ENCODE results near the gene CXXC5. TPM values are rescaled to one million over a fixed set of nuclear protein-coding genes. Genes with fewer than 3 reads are reported as not detected.

Gene CXXC5
- total and polyA plus RNA-seq, 8 donors, result 18.3 to 101 (median 26.5) TPM

DNA sequence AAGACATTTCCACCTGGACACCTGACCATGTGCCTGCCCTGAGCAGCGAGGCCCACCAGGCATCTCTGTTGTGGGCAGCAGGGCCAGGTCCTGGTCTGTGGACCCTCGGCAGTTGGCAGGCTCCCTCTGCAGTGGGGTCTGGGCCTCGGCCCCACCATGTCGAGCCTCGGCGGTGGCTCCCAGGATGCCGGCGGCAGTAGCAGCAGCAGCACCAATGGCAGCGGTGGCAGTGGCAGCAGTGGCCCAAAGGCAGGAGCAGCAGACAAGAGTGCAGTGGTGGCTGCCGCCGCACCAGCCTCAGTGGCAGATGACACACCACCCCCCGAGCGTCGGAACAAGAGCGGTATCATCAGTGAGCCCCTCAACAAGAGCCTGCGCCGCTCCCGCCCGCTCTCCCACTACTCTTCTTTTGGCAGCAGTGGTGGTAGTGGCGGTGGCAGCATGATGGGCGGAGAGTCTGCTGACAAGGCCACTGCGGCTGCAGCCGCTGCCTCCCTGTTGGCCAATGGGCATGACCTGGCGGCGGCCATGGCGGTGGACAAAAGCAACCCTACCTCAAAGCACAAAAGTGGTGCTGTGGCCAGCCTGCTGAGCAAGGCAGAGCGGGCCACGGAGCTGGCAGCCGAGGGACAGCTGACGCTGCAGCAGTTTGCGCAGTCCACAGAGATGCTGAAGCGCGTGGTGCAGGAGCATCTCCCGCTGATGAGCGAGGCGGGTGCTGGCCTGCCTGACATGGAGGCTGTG is 32.4 kb downstream of the CXXC5 start:
- Histone ChIP-seq H3K4me3 (no peak overlapping the region), H3K36me3 (peaks cover 23 to 48% (median 45%) of the 10 kb centered on the region in 4 donors), H3K9me3 (no peaks in the 10 kb centered on the region), H3K27me3 (no peaks in the 10 kb centered on the region), H3K27ac (no peak overlapping the region), H3K4me1 (peaks cover 40 to 58% (median 46%) of the 10 kb centered on the region in 4 donors)
- intact Hi-C loops (cut with DNase I; ENCODE audit: low total_unique reads), result no loop called here
- DNase-seq, result no peak
- TF ChIP-seq, protein P1, sequence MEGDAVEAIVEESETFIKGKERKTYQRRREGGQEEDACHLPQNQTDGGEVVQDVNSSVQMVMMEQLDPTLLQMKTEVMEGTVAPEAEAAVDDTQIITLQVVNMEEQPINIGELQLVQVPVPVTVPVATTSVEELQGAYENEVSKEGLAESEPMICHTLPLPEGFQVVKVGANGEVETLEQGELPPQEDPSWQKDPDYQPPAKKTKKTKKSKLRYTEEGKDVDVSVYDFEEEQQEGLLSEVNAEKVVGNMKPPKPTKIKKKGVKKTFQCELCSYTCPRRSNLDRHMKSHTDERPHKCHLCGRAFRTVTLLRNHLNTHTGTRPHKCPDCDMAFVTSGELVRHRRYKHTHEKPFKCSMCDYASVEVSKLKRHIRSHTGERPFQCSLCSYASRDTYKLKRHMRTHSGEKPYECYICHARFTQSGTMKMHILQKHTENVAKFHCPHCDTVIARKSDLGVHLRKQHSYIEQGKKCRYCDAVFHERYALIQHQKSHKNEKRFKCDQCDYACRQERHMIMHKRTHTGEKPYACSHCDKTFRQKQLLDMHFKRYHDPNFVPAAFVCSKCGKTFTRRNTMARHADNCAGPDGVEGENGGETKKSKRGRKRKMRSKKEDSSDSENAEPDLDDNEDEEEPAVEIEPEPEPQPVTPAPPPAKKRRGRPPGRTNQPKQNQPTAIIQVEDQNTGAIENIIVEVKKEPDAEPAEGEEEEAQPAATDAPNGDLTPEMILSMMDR (IDR thresholded peaks at IDR 0.05), result no peak
- no peak for TF ChIP-seq POLR2A (IDR thresholded peaks at IDR 0.05)
- TF ChIP-seq EP300 (IDR thresholded peaks at IDR 0.05), result no peak
- TF ChIP-seq POLR2AphosphoS5 (IDR thresholded peaks at IDR 0.05), result no peak
- 93 to 97% (median 95%) methylated on average over 20 to 36 of the region's 36 CpGs for WGBS, 5 donors

DNA sequence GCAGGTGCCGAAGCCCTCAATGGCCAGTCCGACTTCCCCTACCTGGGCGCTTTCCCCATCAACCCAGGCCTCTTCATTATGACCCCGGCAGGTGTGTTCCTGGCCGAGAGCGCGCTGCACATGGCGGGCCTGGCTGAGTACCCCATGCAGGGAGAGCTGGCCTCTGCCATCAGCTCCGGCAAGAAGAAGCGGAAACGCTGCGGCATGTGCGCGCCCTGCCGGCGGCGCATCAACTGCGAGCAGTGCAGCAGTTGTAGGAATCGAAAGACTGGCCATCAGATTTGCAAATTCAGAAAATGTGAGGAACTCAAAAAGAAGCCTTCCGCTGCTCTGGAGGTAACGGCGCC is 32.9 kb downstream of the CXXC5 start:
- Histone ChIP-seq H3K9me3 (no peaks in the 10 kb centered on the region), H3K36me3 (peaks cover 23 to 48% (median 45%) of the 10 kb centered on the region in 4 donors), H3K27me3 (no peaks in the 10 kb centered on the region), H3K4me3 (no peak overlapping the region), H3K4me1 (peaks cover 43 to 59% (median 49%) of the 10 kb centered on the region in 4 donors), H3K27ac (peak overlapping the region in 1 of 5 donors; percentile 3)
- WGBS, 5 donors, result 94 to 98% (median 97%) methylated on average over 19 to 22 of the region's 22 CpGs
- DNase-seq, result no peak
- no peak for TF ChIP-seq EP300 (IDR thresholded peaks at IDR 0.05)
- TF ChIP-seq POLR2A (IDR thresholded peaks at IDR 0.05), result no peak
- TF ChIP-seq, protein P1 (IDR thresholded peaks at IDR 0.05), result no peak
- TF ChIP-seq POLR2AphosphoS5 (IDR thresholded peaks at IDR 0.05), result no peak
- intact Hi-C loops (cut with DNase I; ENCODE audit: low total_unique reads), result no loop called here

DNA sequence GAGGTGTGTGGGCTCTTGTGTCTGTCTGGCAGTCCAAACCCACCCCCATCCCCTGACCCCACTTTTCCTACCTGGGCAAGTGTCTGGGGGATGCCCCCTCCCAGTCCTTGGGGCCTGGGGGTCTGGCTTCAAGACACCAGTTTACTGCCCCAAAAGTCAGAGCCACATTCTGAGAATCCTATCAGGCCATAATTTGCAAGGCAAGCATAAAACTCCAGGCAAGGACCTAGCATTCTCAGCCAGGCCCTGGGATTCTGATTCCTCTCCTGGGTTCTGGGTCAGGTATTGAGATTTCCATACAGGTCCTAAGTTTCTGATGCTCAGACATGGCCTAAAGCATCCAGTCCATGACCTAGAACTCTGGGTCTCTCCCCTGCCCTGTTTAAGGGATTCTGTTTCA is 33.3 kb downstream of the CXXC5 start:
- Histone ChIP-seq H3K36me3 (peaks cover 23 to 48% (median 45%) of the 10 kb centered on the region in 4 donors), H3K27me3 (no peaks in the 10 kb centered on the region), H3K4me3 (no peak overlapping the region), H3K4me1 (peaks cover 43 to 60% (median 50%) of the 10 kb centered on the region in 4 donors), H3K27ac (peak overlapping the region in 1 of 5 donors; percentile 3), H3K9me3 (no peaks in the 10 kb centered on the region)
- no peak for TF ChIP-seq POLR2AphosphoS5 (IDR thresholded peaks at IDR 0.05)
- TF ChIP-seq, protein P1 (IDR thresholded peaks at IDR 0.05), result no peak
- intact Hi-C loops (cut with DNase I; ENCODE audit: low total_unique reads), result no loop called here
- DNase-seq, result no peak

DNA sequence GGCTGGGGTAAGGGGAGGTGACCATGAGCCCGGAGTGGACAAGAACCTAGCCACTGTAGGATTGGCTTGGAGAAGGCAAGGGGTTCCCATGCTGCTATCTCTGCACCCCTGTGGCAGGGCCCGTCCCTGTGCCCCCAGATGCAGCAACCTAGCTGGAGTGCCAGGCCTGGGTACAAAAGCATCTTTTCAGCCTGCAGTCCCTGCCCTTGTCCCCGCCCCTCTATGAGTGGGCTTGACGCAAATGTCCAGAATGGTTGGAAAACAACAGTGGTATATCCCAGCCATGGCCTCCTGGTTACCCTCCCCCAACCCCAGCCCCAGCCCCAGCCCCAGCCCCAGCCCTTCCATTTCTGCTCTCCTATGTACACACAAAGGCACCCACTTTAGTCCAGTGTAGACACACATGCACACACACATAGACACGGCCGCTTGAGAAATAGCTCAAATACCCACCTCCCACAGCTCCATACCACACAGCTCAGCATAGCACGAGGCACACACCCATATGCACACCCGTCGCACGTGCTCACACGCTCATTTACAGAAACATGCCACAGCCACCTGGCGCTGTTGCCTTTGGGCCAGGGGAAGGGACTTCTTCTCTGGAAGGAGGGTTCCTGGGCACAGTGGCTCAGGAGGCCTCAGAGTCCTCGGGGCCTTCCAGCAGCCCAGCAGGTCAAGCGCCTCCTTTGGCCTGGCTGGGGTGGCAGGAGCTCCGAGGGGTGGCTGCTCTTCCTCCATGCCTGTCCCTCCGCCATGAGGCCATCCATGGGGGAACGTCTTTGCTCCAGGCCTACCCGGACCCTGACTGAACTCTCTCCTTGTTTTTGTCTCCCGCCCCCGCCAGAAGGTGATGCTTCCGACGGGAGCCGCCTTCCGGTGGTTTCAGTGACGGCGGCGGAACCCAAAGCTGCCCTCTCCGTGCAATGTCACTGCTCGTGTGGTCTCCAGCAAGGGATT is 34.1 kb downstream of the CXXC5 start:
- no peaks in the 10 kb centered on the region for H3K9me3 ChIP-seq
- peak in 1 of 2 donors; percentile 40 for DNase-seq
- peaks cover 23 to 48% (median 45%) of the 10 kb centered on the region in 4 donors for H3K36me3 ChIP-seq
- WGBS, 5 donors, result 88 to 91% (median 89%) methylated on average over 26 to 29 of the region's 29 CpGs
- peak overlapping the region in 1 of 5 donors; percentile 3 for H3K27ac ChIP-seq
- H3K4me3 ChIP-seq, result no peak overlapping the region
- H3K4me1 ChIP-seq, result peaks cover 43 to 60% (median 48%) of the 10 kb centered on the region in 4 donors
- intact Hi-C loops (cut with DNase I; ENCODE audit: low total_unique reads), result no loop called here
- no peak for TF ChIP-seq POLR2A (IDR thresholded peaks at IDR 0.05)
- TF ChIP-seq EP300 (IDR thresholded peaks at IDR 0.05), result no peak
- TF ChIP-seq, protein P1 (IDR thresholded peaks at IDR 0.05), result no peak
- TF ChIP-seq POLR2AphosphoS5 (IDR thresholded peaks at IDR 0.05), result no peak
- no peaks in the 10 kb centered on the region for H3K27me3 ChIP-seq
